Endothelial cell of umbilical vein (primary cell): ENCODE data around the gene RXFP1. TPM values are rescaled to one million over a fixed set of nuclear protein-coding genes. Genes with fewer than 3 reads are reported as not detected.

Source experiments
- BruUV-seq: library from RNA; stranded (reverse); fragments of 400-500 nt; replicated peaks from 2 replicates; lab custom pipeline; 2021; lab: Mats Ljungman, UMichigan
- CTCF ChIA-PET: fragments of 300-600, 350-600 bp; sonication (Branson Sonifier 250); formaldehyde crosslinking; loops from one replicate; lab custom pipeline; 2021; ENCODE audit warnings: antibody characterized with exemption, inconsistent platforms; lab: Charles Lee
- POLR2A ChIA-PET: fragments of 300-600, 350-600 bp; sonication (Branson Sonifier 250); formaldehyde crosslinking; loops from one replicate; lab custom pipeline; 2021; ENCODE audit warnings: antibody characterized with exemption, inconsistent platforms; lab: Charles Lee
- DNase-seq: peaks from one replicate; pipeline ENCODE4 v3.0.0-alpha.2; 2011; ENCODE audit warnings: low read depth, low spot score
- FAIRE-seq: peaks from 2 replicates; lab custom pipeline; 2011; peaks lifted over from hg19 to GRCh38; lab: Jason Lieb, UNC
- H2AFZ ChIP-seq: 2 replicates; pipeline ENCODE4 v1.6.0; 2012; ENCODE audit warnings: low read depth, low read length, control low read depth, inconsistent platforms
- H3K27ac ChIP-seq: 2 replicates; pipeline ENCODE4 v1.5.1; 2011; ENCODE audit warnings: low read depth, mild to moderate bottlenecking, control low read depth, low read length, moderate library complexity; ENCODE audit not compliant: insufficient read depth
- H3K27me3 ChIP-seq, 2 experiments: 2 replicates each; pipeline versions ENCODE4 v1.6.0 to v1.6.1; 2011; ENCODE audit warnings: low read length in 2 of 2, mixed read lengths in 1 of 2; ENCODE audit not compliant: control insufficient read depth in 2 of 2, insufficient read depth in 2 of 2
- H3K36me3 ChIP-seq, 2 experiments: 2 replicates in 1 of 2; 3 replicates in 1 of 2; pipeline ENCODE4 v1.5.1; 2011; ENCODE audit warnings: low read length in 2 of 2, mild to moderate bottlenecking in 1 of 2, moderate library complexity in 1 of 2; ENCODE audit not compliant: control insufficient read depth in 2 of 2, insufficient read depth in 2 of 2; ENCODE audit errors: extremely low read depth in 1 of 2
- H3K4me1 ChIP-seq: 3 replicates; pipeline ENCODE4 v1.5.1; 2011; ENCODE audit warnings: mild to moderate bottlenecking, low read length; ENCODE audit not compliant: control insufficient read depth, insufficient read depth; ENCODE audit errors: extremely low read depth
- H3K4me2 ChIP-seq: 2 replicates; pipeline ENCODE4 v1.6.1; 2011; ENCODE audit warnings: low read length, control low read depth, mixed read lengths; ENCODE audit not compliant: insufficient read depth
- H3K4me3 ChIP-seq, 3 experiments: fragments of 200-600 bp in 1 of 3; sonication (generic), shearing (Covaris generic) in 1 of 3; replicated peaks in 1 of 3; 2 replicates each; pipeline ENCODE4 v1.5.1; 2011 to 2016; ENCODE audit warnings: control low read depth in 3 of 3, low read length in 3 of 3, mild to moderate bottlenecking in 2 of 3, inconsistent platforms in 1 of 3, low read depth in 1 of 3, moderate library complexity in 1 of 3; ENCODE audit not compliant: insufficient read depth in 1 of 3
- H3K79me2 ChIP-seq: 2 replicates; pipeline ENCODE4 v1.6.0; 2012; ENCODE audit warnings: low read length, inconsistent platforms; ENCODE audit not compliant: control insufficient read depth, insufficient read depth
- H3K9ac ChIP-seq: replicated peaks from 2 replicates; pipeline ENCODE3; 2011; ENCODE audit warnings: low read length, control low read depth; ENCODE audit not compliant: insufficient read depth; ENCODE audit errors: extremely low read depth
- H3K9me1 ChIP-seq: replicated peaks from 3 replicates; pipeline ENCODE4 v1.6.0; 2011; ENCODE audit warnings: mild to moderate bottlenecking, low read length; ENCODE audit not compliant: control insufficient read depth, insufficient read depth; ENCODE audit errors: extremely low read depth
- H3K9me3 ChIP-seq: replicated peaks from 2 replicates; pipeline ENCODE4 v1.5.1; 2012; ENCODE audit warnings: low read length, inconsistent platforms; ENCODE audit not compliant: control insufficient read depth, insufficient read depth
- H4K20me1 ChIP-seq: replicated peaks from 2 replicates; pipeline ENCODE3; 2011; ENCODE audit warnings: mild to moderate bottlenecking, low read length; ENCODE audit not compliant: control insufficient read depth, insufficient read depth; ENCODE audit errors: extremely low read depth
- EZH2 ChIP-seq: IDR thresholded peaks from 2 replicates; pipeline ENCODE4 v1.6.1; 2012; ENCODE audit warnings: borderline replicate concordance, low read depth, mild to moderate bottlenecking, moderate library complexity, low read length, inconsistent platforms; ENCODE audit not compliant: severe bottlenecking
- FOS ChIP-seq: IDR thresholded peaks from 2 replicates; pipeline ENCODE4 v1.6.1; 2011; ENCODE audit warnings: mild to moderate bottlenecking, low read length, moderate library complexity, borderline replicate concordance; ENCODE audit not compliant: insufficient read depth
- GATA2 ChIP-seq: IDR thresholded peaks from 2 replicates; pipeline ENCODE4 v1.7.0; 2011; ENCODE audit warnings: low read depth, mild to moderate bottlenecking, moderate library complexity, mixed read lengths, low read length; ENCODE audit not compliant: insufficient read length, insufficient read depth
- JUN ChIP-seq: IDR thresholded peaks from 2 replicates; pipeline ENCODE4 v1.6.1; 2011; ENCODE audit warnings: borderline replicate concordance, low read depth; ENCODE audit not compliant: insufficient read length, insufficient read depth
- MYC ChIP-seq: IDR thresholded peaks from one replicate; pipeline ENCODE4 v1.6.1; 2011; ENCODE audit warnings: mild to moderate bottlenecking, low read depth, low read length
- POLR2A ChIP-seq: IDR thresholded peaks from 2 replicates; pipeline ENCODE4 v1.6.1; 2012; ENCODE audit warnings: low read depth, mild to moderate bottlenecking, control low read depth, low read length
- POLR2AphosphoS5 ChIP-seq: IDR thresholded peaks from 2 replicates; pipeline ENCODE4 v1.6.1; 2012; ENCODE audit warnings: low read depth, mild to moderate bottlenecking, control low read depth, low read length, moderate library complexity; ENCODE audit not compliant: insufficient read depth
- dilution Hi-C: fragments of 300-500 bp; cut with MboI; formaldehyde crosslinking; loops from one replicate; pipeline ENCODE4 v1.15.0; 2019; ENCODE audit warnings: low sequenced_read_pairs; ENCODE audit not compliant: extremely low pct_ligation_motif_present
- intact Hi-C: fragments of 100-400 bp; cut with micrococcal nuclease; formaldehyde crosslinking; loops from one replicate; pipeline ENCODE4 v1.10.0; 2022
- polyA plus RNA-seq, 4 experiments: library from polyadenylated mRNA; depleted of rRNA in 3 of 4; stranded (reverse) in 3 of 4; unstranded in 1 of 4; fragments of >200 nt; gene quantifications; 2 replicates each; pipeline versions ENCODE4 v1.2.1 to v1.2.3, GENCODE V29; 2011 to 2012; ENCODE audit warnings: missing spikeins in 1 of 4
- total RNA-seq: library from RNA; stranded (reverse); gene quantifications from 2 replicates; pipeline ENCODE4 v1.2.3, GENCODE V29; 2021
- TF ChIP-seq, protein P1 (sequence below): IDR thresholded peaks from 2 replicates; pipeline ENCODE4 v1.6.1; 2011; ENCODE audit not compliant: insufficient read depth, insufficient read length
- TF ChIP-seq, protein P2 (sequence below), 2 donors: IDR thresholded peaks; 1 replicate in 1 of 2; 2 replicates in 1 of 2; pipeline ENCODE4 v1.5.1; 2011; ENCODE audit warnings: low read length in 2 of 2, mild to moderate bottlenecking in 2 of 2, moderate library complexity in 2 of 2, control low read depth in 1 of 2, inconsistent platforms in 1 of 2, low read depth in 1 of 2; ENCODE audit not compliant: insufficient read depth in 1 of 2; ENCODE audit errors: extremely low read depth in 1 of 2

Gene RXFP1
- total and polyA plus RNA-seq, 2 donors (not counting 3 experiments of a cell fraction or from before 2014, with no cell fraction given) = not detected

DNA sequence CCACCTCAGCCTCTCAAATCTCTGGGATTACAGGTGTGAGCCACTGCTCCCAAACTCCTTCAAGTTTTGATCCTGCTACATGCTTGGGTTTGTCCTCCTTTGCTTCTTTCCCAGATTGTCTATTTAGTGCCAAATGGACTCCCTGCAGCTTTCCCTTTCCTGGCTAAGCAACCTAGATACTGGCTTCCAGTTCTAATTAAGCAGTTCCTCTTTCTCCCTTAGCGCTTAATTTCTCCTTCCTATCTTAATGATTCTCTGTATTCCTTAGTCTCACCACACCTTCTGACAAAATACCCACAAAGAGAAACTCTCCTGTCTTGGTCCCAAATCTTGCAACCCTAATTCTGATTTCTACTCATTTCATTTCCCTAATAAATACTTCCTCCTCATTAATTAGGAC is 7.8 kb downstream of the RXFP1 start:
- H3K36me3 ChIP-seq = no peaks in the 10 kb centered on the region
- H3K79me2 ChIP-seq = no peaks in the 10 kb centered on the region
- dilution Hi-C loops (no loop called here), intact Hi-C loops (no loop called here)
- ChIA-PET POLR2A (no interaction called here), CTCF (no interaction called here)
- H3K4me3 ChIP-seq = no peak overlapping the region
- H3K4me2 ChIP-seq = no peak overlapping the region
- H3K27ac ChIP-seq = no peak overlapping the region
- FAIRE-seq = no peak
- no peaks in the 10 kb centered on the region for H4K20me1 ChIP-seq
- no peaks in the 10 kb centered on the region for H3K27me3 ChIP-seq
- TF ChIP-seq FOS (no peak), POLR2A (no peak), GATA2 (no peak), EZH2 (no peak), POLR2AphosphoS5 (no peak), MYC (no peak), JUN (no peak)
- TF ChIP-seq, protein P1, sequence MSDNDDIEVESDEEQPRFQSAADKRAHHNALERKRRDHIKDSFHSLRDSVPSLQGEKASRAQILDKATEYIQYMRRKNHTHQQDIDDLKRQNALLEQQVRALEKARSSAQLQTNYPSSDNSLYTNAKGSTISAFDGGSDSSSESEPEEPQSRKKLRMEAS = no peak
- TF ChIP-seq, protein P2, sequence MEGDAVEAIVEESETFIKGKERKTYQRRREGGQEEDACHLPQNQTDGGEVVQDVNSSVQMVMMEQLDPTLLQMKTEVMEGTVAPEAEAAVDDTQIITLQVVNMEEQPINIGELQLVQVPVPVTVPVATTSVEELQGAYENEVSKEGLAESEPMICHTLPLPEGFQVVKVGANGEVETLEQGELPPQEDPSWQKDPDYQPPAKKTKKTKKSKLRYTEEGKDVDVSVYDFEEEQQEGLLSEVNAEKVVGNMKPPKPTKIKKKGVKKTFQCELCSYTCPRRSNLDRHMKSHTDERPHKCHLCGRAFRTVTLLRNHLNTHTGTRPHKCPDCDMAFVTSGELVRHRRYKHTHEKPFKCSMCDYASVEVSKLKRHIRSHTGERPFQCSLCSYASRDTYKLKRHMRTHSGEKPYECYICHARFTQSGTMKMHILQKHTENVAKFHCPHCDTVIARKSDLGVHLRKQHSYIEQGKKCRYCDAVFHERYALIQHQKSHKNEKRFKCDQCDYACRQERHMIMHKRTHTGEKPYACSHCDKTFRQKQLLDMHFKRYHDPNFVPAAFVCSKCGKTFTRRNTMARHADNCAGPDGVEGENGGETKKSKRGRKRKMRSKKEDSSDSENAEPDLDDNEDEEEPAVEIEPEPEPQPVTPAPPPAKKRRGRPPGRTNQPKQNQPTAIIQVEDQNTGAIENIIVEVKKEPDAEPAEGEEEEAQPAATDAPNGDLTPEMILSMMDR (IDR thresholded peaks at IDR 0.05; ENCODE audit: extremely low read depth in 1 of 2, insufficient read depth in 1 of 2, low read depth in 1 of 2, low read length in 2 of 2) = no peak
- H3K9me3 ChIP-seq = no peaks in the 10 kb centered on the region
- DNase-seq = no peak
- no peaks in the 10 kb centered on the region for H3K9me1 ChIP-seq
- H2AFZ ChIP-seq = no peak overlapping the region
- no peaks in the 10 kb centered on the region for H3K4me1 ChIP-seq
- no peak overlapping the region for H3K9ac ChIP-seq
- BruUV-seq = no TSS peak
